ENCODE data around the gene FBXO44.

Gene FBXO44

GRCh38 chr1:11649624-11650330, 4.9 kb upstream of the FBXO44 start:
- H3K4me1 ChIP-seq (ENCODE audit: control extremely low read depth in 1 of 4, control insufficient read depth in 4 of 4, insufficient read depth in 4 of 4, low read length in 3 of 4), result peaks cover 0 to 18% (median 14%) of the 10 kb centered on the region in 4 experiments
- H3K27me3 ChIP-seq (replicated peaks in 2 of 5; ENCODE audit: control insufficient read depth in 4 of 5, insufficient read depth in 5 of 5, low read length in 4 of 5), result peaks cover 2 to 50% (median 12%) of the 10 kb centered on the region in 5 experiments
- 36% methylated on average over 13 of the region's 21 CpGs for WGBS (ENCODE audit: insufficient coverage)
- no peaks in the 10 kb centered on the region for H3K9me3 ChIP-seq (ENCODE audit: control extremely low read depth in 1 of 5, control insufficient read depth in 4 of 5, insufficient read depth in 2 of 5, low read depth in 1 of 5, low read length in 4 of 5)
- H3K36me3 ChIP-seq (ENCODE audit: control insufficient read depth in 4 of 4, insufficient read depth in 4 of 4, low read length in 3 of 4), result no peaks in the 10 kb centered on the region
- no peak overlapping the region for H3K27ac ChIP-seq (ENCODE audit: insufficient read depth in 1 of 2, low read depth in 1 of 2, low read length in 2 of 2, poor library complexity in 1 of 2, severe bottlenecking in 2 of 2)
- H3K4me3 ChIP-seq (ENCODE audit: control insufficient read depth in 1 of 7, extremely low read depth in 1 of 7, insufficient read depth in 4 of 7, low read depth in 2 of 7, low read length in 6 of 7), result peak overlapping the region in 1 of 7 experiments; percentile 31
- POLR2A ChIA-PET, result interaction anchor here (0.7 kb wide), 1 partner anchor 150 kb away, joined by 4 read pairs; no protein-coding TSS in a partner anchor
- no peak for DNase-seq
- CTCF ChIA-PET, result interaction anchor here (0.8 to 4.5 kb wide), 16 partner anchors 9 to 612 kb away, joined by 3 to 27 read pairs (median 4); partner anchors contain the start of gene FBXO6

GRCh38 chr1:11650331-11650991, 4.2 kb upstream of the FBXO44 start:
- DNase-seq, result peak; percentile 78 to 85 (median 84)
- POLR2A ChIA-PET, result interaction anchor here (0.7 kb wide), 1 partner anchor 150 kb away, joined by 4 read pairs; no protein-coding TSS in a partner anchor
- 10% methylated on average over 37 of the region's 47 CpGs for WGBS (ENCODE audit: insufficient coverage)
- peak overlapping the region in 1 of 7 experiments; percentile 7 for H3K4me3 ChIP-seq (ENCODE audit: control insufficient read depth in 1 of 7, extremely low read depth in 1 of 7, insufficient read depth in 4 of 7, low read depth in 2 of 7, low read length in 6 of 7)
- CTCF ChIA-PET, result interaction anchor here (0.7 to 4.5 kb wide), 18 partner anchors 8 to 613 kb away, joined by 3 to 27 read pairs (median 4); partner anchors contain the start of gene FBXO6
- no peak overlapping the region for H3K27ac ChIP-seq (ENCODE audit: insufficient read depth in 1 of 2, low read depth in 1 of 2, low read length in 2 of 2, poor library complexity in 1 of 2, severe bottlenecking in 2 of 2)
- peaks cover 2 to 50% (median 12%) of the 10 kb centered on the region in 5 experiments for H3K27me3 ChIP-seq (replicated peaks in 2 of 5; ENCODE audit: control insufficient read depth in 4 of 5, insufficient read depth in 5 of 5, low read length in 4 of 5)
- H3K4me1 ChIP-seq (ENCODE audit: control extremely low read depth in 1 of 4, control insufficient read depth in 4 of 4, insufficient read depth in 4 of 4, low read length in 3 of 4), result peaks cover 0 to 24% (median 20%) of the 10 kb centered on the region in 4 experiments
- H3K9me3 ChIP-seq (ENCODE audit: control extremely low read depth in 1 of 5, control insufficient read depth in 4 of 5, insufficient read depth in 2 of 5, low read depth in 1 of 5, low read length in 4 of 5), result no peaks in the 10 kb centered on the region
- H3K36me3 ChIP-seq (ENCODE audit: control insufficient read depth in 4 of 4, insufficient read depth in 4 of 4, low read length in 3 of 4), result no peaks in the 10 kb centered on the region

- CTCF ChIA-PET, result interaction anchor here (0.7 to 4.5 kb wide), 12 partner anchors 8 to 613 kb away, joined by 3 to 27 read pairs (median 3); partner anchors contain the start of gene FBXO6
- POLR2A ChIA-PET, result no interaction called here
- Histone ChIP-seq H3K4me1 (ENCODE audit: control extremely low read depth in 1 of 4, control insufficient read depth in 4 of 4, insufficient read depth in 4 of 4, low read length in 3 of 4) (peaks cover 0 to 26% (median 25%) of the 10 kb centered on the region in 4 experiments), H3K27me3 (replicated peaks in 2 of 5; ENCODE audit: control insufficient read depth in 4 of 5, insufficient read depth in 5 of 5, low read length in 4 of 5) (peaks cover 2 to 50% (median 12%) of the 10 kb centered on the region in 5 experiments), H3K36me3 (ENCODE audit: control insufficient read depth in 4 of 4, insufficient read depth in 4 of 4, low read length in 3 of 4) (no peaks in the 10 kb centered on the region), H3K27ac (ENCODE audit: insufficient read depth in 1 of 2, low read depth in 1 of 2, low read length in 2 of 2, poor library complexity in 1 of 2, severe bottlenecking in 2 of 2) (no peak overlapping the region), H3K9me3 (ENCODE audit: control extremely low read depth in 1 of 5, control insufficient read depth in 4 of 5, insufficient read depth in 2 of 5, low read depth in 1 of 5, low read length in 4 of 5) (no peaks in the 10 kb centered on the region), H3K4me3 (ENCODE audit: control insufficient read depth in 1 of 7, extremely low read depth in 1 of 7, insufficient read depth in 4 of 7, low read depth in 2 of 7, low read length in 6 of 7) (peak overlapping the region in 1 of 7 experiments; percentile 7)
- 89% methylated on average over 2 of the region's 4 CpGs for WGBS (ENCODE audit: insufficient coverage)
- no peak for DNase-seq
Measured at GRCh38 chr1:11651017-11651416, 3.7 kb upstream of the FBXO44 start.

GRCh38 chr1:11652203-11652780, 2.4 kb upstream of the FBXO44 start:
- Histone ChIP-seq H3K36me3 (ENCODE audit: control insufficient read depth in 4 of 4, insufficient read depth in 4 of 4, low read length in 3 of 4) (peaks cover 0 to 4% (median 0%) of the 10 kb centered on the region in 4 experiments), H3K27ac (ENCODE audit: insufficient read depth in 1 of 2, low read depth in 1 of 2, low read length in 2 of 2, poor library complexity in 1 of 2, severe bottlenecking in 2 of 2) (no peak overlapping the region), H3K4me1 (ENCODE audit: control extremely low read depth in 1 of 4, control insufficient read depth in 4 of 4, insufficient read depth in 4 of 4, low read length in 3 of 4) (peaks cover 0 to 26% (median 25%) of the 10 kb centered on the region in 4 experiments), H3K27me3 (replicated peaks in 2 of 5; ENCODE audit: control insufficient read depth in 4 of 5, insufficient read depth in 5 of 5, low read length in 4 of 5) (peaks cover 2 to 50% (median 12%) of the 10 kb centered on the region in 5 experiments), H3K9me3 (ENCODE audit: control extremely low read depth in 1 of 5, control insufficient read depth in 4 of 5, insufficient read depth in 2 of 5, low read depth in 1 of 5, low read length in 4 of 5) (no peaks in the 10 kb centered on the region), H3K4me3 (ENCODE audit: control insufficient read depth in 1 of 7, extremely low read depth in 1 of 7, insufficient read depth in 4 of 7, low read depth in 2 of 7, low read length in 6 of 7) (no peak overlapping the region)
- CTCF ChIA-PET, result interaction anchor here (0.8 to 4.0 kb wide), 5 partner anchors 15 to 614 kb away, joined by 4 to 14 read pairs (median 5); no protein-coding TSS in a partner anchor
- POLR2A ChIA-PET, result no interaction called here
- no peak for DNase-seq
- WGBS (ENCODE audit: insufficient coverage), result 98% methylated on average over 11 of the region's 11 CpGs

GRCh38 chr1:11653101-11653860, 1.4 kb upstream of the FBXO44 start:
- Histone ChIP-seq H3K9me3 (ENCODE audit: control extremely low read depth in 1 of 5, control insufficient read depth in 4 of 5, insufficient read depth in 2 of 5, low read depth in 1 of 5, low read length in 4 of 5) (no peaks in the 10 kb centered on the region), H3K36me3 (ENCODE audit: control insufficient read depth in 4 of 4, insufficient read depth in 4 of 4, low read length in 3 of 4) (peaks cover 0 to 4% (median 0%) of the 10 kb centered on the region in 4 experiments), H3K27me3 (replicated peaks in 2 of 5; ENCODE audit: control insufficient read depth in 4 of 5, insufficient read depth in 5 of 5, low read length in 4 of 5) (peaks cover 2 to 44% (median 12%) of the 10 kb centered on the region in 5 experiments), H3K4me3 (ENCODE audit: control insufficient read depth in 1 of 7, extremely low read depth in 1 of 7, insufficient read depth in 4 of 7, low read depth in 2 of 7, low read length in 6 of 7) (no peak overlapping the region), H3K27ac (ENCODE audit: insufficient read depth in 1 of 2, low read depth in 1 of 2, low read length in 2 of 2, poor library complexity in 1 of 2, severe bottlenecking in 2 of 2) (no peak overlapping the region), H3K4me1 (ENCODE audit: control extremely low read depth in 1 of 4, control insufficient read depth in 4 of 4, insufficient read depth in 4 of 4, low read length in 3 of 4) (peaks cover 0 to 26% (median 25%) of the 10 kb centered on the region in 4 experiments)
- DNase-seq, result no peak
- ChIA-PET POLR2A (no interaction called here), CTCF (interaction anchor here (0.8 to 4.0 kb wide), 8 partner anchors 8 to 67 kb away, joined by 3 to 14 read pairs (median 4); partner anchors contain the start of gene MAD2L2)
- 88% methylated on average over 12 of the region's 17 CpGs for WGBS (ENCODE audit: insufficient coverage)

GRCh38 chr1:11653861-11654136, 878 bp upstream of the FBXO44 start:
- H3K4me3 ChIP-seq (ENCODE audit: control insufficient read depth in 1 of 7, extremely low read depth in 1 of 7, insufficient read depth in 4 of 7, low read depth in 2 of 7, low read length in 6 of 7), result peak overlapping the region in 2 of 7 experiments; percentile 62 to 75
- peaks cover 0 to 4% (median 0%) of the 10 kb centered on the region in 4 experiments for H3K36me3 ChIP-seq (ENCODE audit: control insufficient read depth in 4 of 4, insufficient read depth in 4 of 4, low read length in 3 of 4)
- H3K9me3 ChIP-seq (ENCODE audit: control extremely low read depth in 1 of 5, control insufficient read depth in 4 of 5, insufficient read depth in 2 of 5, low read depth in 1 of 5, low read length in 4 of 5), result no peaks in the 10 kb centered on the region
- H3K4me1 ChIP-seq (ENCODE audit: control extremely low read depth in 1 of 4, control insufficient read depth in 4 of 4, insufficient read depth in 4 of 4, low read length in 3 of 4), result peaks cover 0 to 26% (median 25%) of the 10 kb centered on the region in 4 experiments
- WGBS (ENCODE audit: insufficient coverage), result 89% methylated on average over 7 of the region's 7 CpGs
- POLR2A ChIA-PET, result no interaction called here
- no peak for DNase-seq
- CTCF ChIA-PET, result interaction anchor here (0.8 to 4.0 kb wide), 5 partner anchors 9 to 66 kb away, joined by 3 to 14 read pairs (median 3); no protein-coding TSS in a partner anchor
- no peak overlapping the region for H3K27ac ChIP-seq (ENCODE audit: insufficient read depth in 1 of 2, low read depth in 1 of 2, low read length in 2 of 2, poor library complexity in 1 of 2, severe bottlenecking in 2 of 2)
- peaks cover 2 to 40% (median 12%) of the 10 kb centered on the region in 5 experiments for H3K27me3 ChIP-seq (replicated peaks in 2 of 5; ENCODE audit: control insufficient read depth in 4 of 5, insufficient read depth in 5 of 5, low read length in 4 of 5)
